Thyroid gland (tissue), 4 donors: ENCODE data around the gene UNC5CL. TPM values are rescaled to one million over a fixed set of nuclear protein-coding genes. Genes with fewer than 3 reads are reported as not detected.

Experiments
- DNase-seq, 2 donors: peaks; one replicate each; pipeline ENCODE4 v3.0.0-alpha.2; 2019
- H3K27ac ChIP-seq, 3 donors: fragments of 200-600 bp; sonication (generic); 1 replicate in 2 of 3; 2 replicates in 1 of 3; pipeline ENCODE4 v1.5.1; 2016 to 2019; ENCODE audit warnings: mild to moderate bottlenecking in 1 of 3, moderate library complexity in 1 of 3
- H3K27me3 ChIP-seq: fragments of 200-600 bp; sonication (generic); one replicate; pipeline ENCODE4 v1.5.1; 2019
- H3K36me3 ChIP-seq, 2 donors: fragments of 200-600 bp; sonication (generic); one replicate each; pipeline ENCODE4 v1.5.1; 2016 to 2019
- H3K4me1 ChIP-seq, 2 donors: fragments of 200-600 bp; sonication (generic); one replicate each; pipeline ENCODE4 v1.5.1; 2017 to 2019
- H3K4me3 ChIP-seq, 3 donors: fragments of 200-600 bp; sonication (generic); replicated peaks in 1 of 3; 1 replicate in 2 of 3; 2 replicates in 1 of 3; pipeline ENCODE4 v1.5.1; 2016; ENCODE audit warnings: mild to moderate bottlenecking in 1 of 3
- H3K9me3 ChIP-seq: fragments of 200-600 bp; sonication (generic); one replicate; pipeline ENCODE4 v1.5.1; 2017
- POLR2A ChIP-seq, 2 donors: fragments of 450-650 bp; IDR thresholded peaks; one replicate each; pipeline ENCODE4 v1.6.1; 2017; ENCODE audit warnings: antibody characterized with exemption in 2 of 2, mild to moderate bottlenecking in 2 of 2, moderate library complexity in 1 of 2
- WGBS, 2 donors: methylation state at CpG; one replicate each; pipeline ENCODE4 v1.1.5; 2017; 5-methylcytosine and 5-hydroxymethylcytosine counted together
- intact Hi-C: fragments of 100-400 bp; cut with DNase I; formaldehyde crosslinking; loops from one replicate; pipeline ENCODE4 v1.15.1; 2023
- total RNA-seq, 4 donors: library from RNA; depleted of rRNA; stranded (reverse); fragments of >200 nt; gene quantifications; one replicate each; pipeline ENCODE4 v1.2.3, GENCODE V29; 2016
- TF ChIP-seq, protein P1 (sequence below), 6 experiments: fragments of 200-600 bp in 3 of 6; fragments of 450-650 bp in 3 of 6; sonication (generic) in 3 of 6; IDR thresholded peaks; one replicate each; pipeline ENCODE4 v1.5.1; 2016 to 2019; ENCODE audit warnings: antibody characterized with exemption in 6 of 6, mild to moderate bottlenecking in 2 of 6, inconsistent platforms in 1 of 6, moderate library complexity in 1 of 6

Gene UNC5CL
- total RNA-seq, 4 donors from 2014 or later: 0.93 to 3.6 (median 2.0) TPM

DNA sequence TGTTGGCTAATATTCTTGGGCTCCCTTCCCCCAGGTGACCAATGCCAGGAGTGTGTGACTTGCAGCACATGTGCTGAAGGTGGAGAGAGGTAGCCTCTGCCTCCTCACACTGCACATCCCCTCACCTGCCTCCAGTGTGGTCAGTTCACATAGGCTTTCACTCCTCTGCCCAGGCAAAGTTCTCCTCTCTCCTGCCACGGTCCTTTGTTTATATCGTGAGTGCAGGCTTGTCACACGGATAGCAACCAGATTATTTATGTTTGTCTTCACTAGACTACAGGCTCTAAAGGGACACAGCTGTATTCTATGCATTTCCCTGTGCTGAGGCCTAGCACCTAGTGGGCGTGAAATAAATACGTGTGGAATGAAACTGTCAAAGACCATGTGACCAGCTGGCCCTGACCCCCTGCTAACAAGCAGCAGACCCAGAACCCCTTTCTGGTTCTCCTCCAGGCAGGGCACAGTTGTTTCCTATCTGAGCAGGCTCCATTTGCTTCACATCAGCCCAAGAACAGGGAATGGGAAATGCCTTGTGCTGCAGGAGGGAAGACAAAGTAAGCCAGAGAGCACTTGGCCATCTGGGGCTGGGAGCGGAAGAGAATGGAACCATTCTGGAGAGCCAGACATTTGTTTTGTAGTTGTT is 42.3 kb downstream of the UNC5CL start:
- TF ChIP-seq POLR2A (IDR thresholded peaks at IDR 0.05): no peak
- TF ChIP-seq, protein P1, sequence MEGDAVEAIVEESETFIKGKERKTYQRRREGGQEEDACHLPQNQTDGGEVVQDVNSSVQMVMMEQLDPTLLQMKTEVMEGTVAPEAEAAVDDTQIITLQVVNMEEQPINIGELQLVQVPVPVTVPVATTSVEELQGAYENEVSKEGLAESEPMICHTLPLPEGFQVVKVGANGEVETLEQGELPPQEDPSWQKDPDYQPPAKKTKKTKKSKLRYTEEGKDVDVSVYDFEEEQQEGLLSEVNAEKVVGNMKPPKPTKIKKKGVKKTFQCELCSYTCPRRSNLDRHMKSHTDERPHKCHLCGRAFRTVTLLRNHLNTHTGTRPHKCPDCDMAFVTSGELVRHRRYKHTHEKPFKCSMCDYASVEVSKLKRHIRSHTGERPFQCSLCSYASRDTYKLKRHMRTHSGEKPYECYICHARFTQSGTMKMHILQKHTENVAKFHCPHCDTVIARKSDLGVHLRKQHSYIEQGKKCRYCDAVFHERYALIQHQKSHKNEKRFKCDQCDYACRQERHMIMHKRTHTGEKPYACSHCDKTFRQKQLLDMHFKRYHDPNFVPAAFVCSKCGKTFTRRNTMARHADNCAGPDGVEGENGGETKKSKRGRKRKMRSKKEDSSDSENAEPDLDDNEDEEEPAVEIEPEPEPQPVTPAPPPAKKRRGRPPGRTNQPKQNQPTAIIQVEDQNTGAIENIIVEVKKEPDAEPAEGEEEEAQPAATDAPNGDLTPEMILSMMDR (IDR thresholded peaks at IDR 0.05): no peak
- Histone ChIP-seq H3K4me1 (peaks cover 40 to 60% of the 10 kb centered on the region in 2 donors), H3K9me3 (no peaks in the 10 kb centered on the region), H3K36me3 (no peaks in the 10 kb centered on the region), H3K27ac (peak overlapping the region; percentile 86 to 95 (median 90)), H3K4me3 (peak overlapping the region in 1 of 3 donors; percentile 7), H3K27me3 (no peaks in the 10 kb centered on the region)
- peak; percentile 40 to 59 for DNase-seq
- WGBS, 2 donors: 38 to 39% methylated on average over 6 of the region's 6 CpGs
- intact Hi-C loops: no loop called here

DNA sequence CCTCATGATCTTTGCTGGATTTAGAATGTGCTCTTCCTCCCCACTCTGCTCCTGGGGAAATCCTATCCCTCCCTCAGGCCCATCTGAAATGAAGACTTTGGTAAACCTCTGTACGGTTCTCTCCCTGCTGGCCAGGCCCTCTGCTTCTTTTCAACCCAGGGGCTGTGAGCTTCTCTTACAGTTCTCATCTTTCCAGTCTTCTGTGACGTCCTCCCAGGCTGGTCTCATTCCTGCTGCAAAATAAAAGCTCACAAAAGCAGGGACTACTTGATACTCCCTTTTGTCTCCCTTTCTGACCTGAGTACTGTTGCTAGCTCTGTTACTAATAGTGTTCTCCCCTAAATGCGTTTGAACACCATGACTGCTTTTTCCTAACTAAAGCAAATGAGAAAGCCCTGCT is 46.3 kb downstream of the UNC5CL start:
- no peaks in the 10 kb centered on the region for H3K36me3 ChIP-seq
- 50 to 61% methylated on average over 3 of the region's 3 CpGs for WGBS, 2 donors
- peaks cover 19 to 25% of the 10 kb centered on the region in 2 donors for H3K4me1 ChIP-seq
- H3K27ac ChIP-seq: no peak overlapping the region
- intact Hi-C loops: no loop called here
- H3K27me3 ChIP-seq: no peaks in the 10 kb centered on the region
- DNase-seq: no peak
- no peaks in the 10 kb centered on the region for H3K9me3 ChIP-seq
- no peak for TF ChIP-seq POLR2A (IDR thresholded peaks at IDR 0.05)
- TF ChIP-seq, protein P1 (IDR thresholded peaks at IDR 0.05): no peak
- H3K4me3 ChIP-seq: no peak overlapping the region

DNA sequence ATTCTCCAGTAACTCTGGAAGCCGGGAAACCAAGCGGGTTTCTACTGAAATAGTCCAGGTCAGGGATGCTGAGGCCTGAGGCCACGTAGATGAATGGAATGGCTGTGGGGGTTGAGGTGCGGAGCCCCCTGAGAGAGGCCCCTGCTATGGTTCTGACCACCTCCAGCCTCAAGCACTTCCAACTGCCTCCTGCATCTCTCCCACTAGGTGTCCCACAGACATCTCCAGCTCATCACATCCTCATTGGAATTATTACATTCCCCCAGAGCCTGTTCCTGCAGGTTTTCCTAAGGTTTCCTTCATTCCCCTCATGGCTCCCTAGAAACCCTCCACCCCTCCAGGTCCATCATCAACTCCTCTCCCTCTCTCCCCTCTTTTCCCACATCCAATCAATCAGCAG is 48.7 kb downstream of the UNC5CL start:
- intact Hi-C loops: no loop called here
- Histone ChIP-seq H3K27me3 (no peaks in the 10 kb centered on the region), H3K36me3 (no peaks in the 10 kb centered on the region), H3K9me3 (no peaks in the 10 kb centered on the region), H3K4me1 (peaks cover 0 to 3% of the 10 kb centered on the region in 2 donors), H3K4me3 (no peak overlapping the region), H3K27ac (no peak overlapping the region)
- TF ChIP-seq, protein P1 (IDR thresholded peaks at IDR 0.05): no peak
- TF ChIP-seq POLR2A (IDR thresholded peaks at IDR 0.05): no peak
- WGBS, 2 donors: 94 to 96% methylated on average over 4 of the region's 4 CpGs
- DNase-seq: no peak

DNA sequence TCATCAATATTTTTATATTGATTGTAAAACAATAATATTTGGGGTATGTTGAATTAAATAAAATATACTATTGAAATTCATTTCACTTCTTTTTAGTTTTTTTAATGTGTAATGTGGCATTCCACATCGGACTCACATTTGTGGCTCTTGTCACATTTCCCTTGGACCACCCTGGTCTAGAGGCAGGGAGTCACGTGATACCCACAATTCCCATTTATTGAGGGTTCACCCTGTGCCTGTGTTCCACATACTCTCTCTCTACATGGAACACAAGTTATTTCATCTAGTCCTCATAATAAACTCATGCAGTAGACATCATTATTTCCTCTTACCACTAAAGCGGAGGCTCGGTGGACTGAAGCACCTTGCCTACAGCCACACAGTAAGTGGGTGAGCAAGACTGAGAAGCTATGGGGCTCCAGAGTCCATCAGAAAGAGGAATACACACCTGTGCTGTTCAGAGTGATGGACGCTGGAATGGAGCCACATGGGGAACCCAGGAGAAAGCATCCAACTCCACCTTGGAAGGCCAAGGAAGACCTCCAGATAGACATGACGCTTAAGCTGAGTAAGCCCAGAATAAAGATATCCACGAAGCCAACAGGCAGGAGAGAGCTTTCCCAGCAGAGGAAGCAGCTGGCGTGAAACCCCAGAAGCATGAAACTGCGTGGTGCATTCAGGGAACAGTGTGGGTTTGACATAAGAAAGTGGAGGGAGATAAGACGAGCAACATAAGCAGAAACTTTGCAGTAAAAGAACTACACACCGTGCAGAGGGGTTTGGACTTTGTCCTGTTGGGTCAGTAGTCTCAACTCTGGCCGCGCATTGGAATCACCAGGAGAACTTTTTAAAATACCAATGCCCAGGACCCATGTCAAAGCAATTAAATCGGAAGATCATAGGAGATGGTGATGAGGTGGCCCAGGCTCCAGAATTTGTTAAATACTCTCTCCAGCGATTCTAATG is 49.5 kb downstream of the UNC5CL start:
- intact Hi-C loops: no loop called here
- 86 to 90% methylated on average over 15 of the region's 15 CpGs for WGBS, 2 donors
- DNase-seq: no peak

More for the DNA sequence above, 49.5 kb downstream of the UNC5CL start:
- H3K27ac ChIP-seq: no peak overlapping the region
- H3K4me3 ChIP-seq: no peak overlapping the region
- peaks cover 0 to 3% of the 10 kb centered on the region in 2 donors for H3K4me1 ChIP-seq
- TF ChIP-seq, protein P1 (IDR thresholded peaks at IDR 0.05): no peak
- TF ChIP-seq POLR2A (IDR thresholded peaks at IDR 0.05): no peak
- no peaks in the 10 kb centered on the region for H3K27me3 ChIP-seq
- no peaks in the 10 kb centered on the region for H3K36me3 ChIP-seq
- no peaks in the 10 kb centered on the region for H3K9me3 ChIP-seq
